ENCODE results near the gene SDS. TPM values are rescaled to one million over a fixed set of nuclear protein-coding genes. Genes with fewer than 3 reads are reported as not detected.

Gene SDS
- total and polyA plus RNA-seq, 2 of the 8 experiments (the other 6 are each of a cell fraction or from before 2014, with no cell fraction given): 0.21 TPM; not detected in 1

GRCh38 chr12:113373969-113374368 lies 29.7 kb downstream of the SDS start:
- Histone ChIP-seq H3K4me1 (replicated peaks in 1 of 4; ENCODE audit: control insufficient read depth in 3 of 4, insufficient read depth in 4 of 4, low read length in 3 of 4) (no peaks in the 10 kb centered on the region), H3K9ac (replicated peaks in 1 of 4; ENCODE audit: extremely low read depth in 1 of 4, low read depth in 3 of 4, low read length in 3 of 4) (no peak overlapping the region; a peak in 1 of 7 replicates), H3K27me3 (replicated peaks in 1 of 4; ENCODE audit: control insufficient read depth in 3 of 4, extremely low read depth in 1 of 4, insufficient read depth in 3 of 4, low read length in 3 of 4) (no peaks in the 10 kb centered on the region), H4K91ac (replicated peaks; ENCODE audit: insufficient read length, low read length) (no peak overlapping the region), H2AFZ (ENCODE audit: low read length) (no peak overlapping the region), H3K27ac (ENCODE audit: low read depth, low read length) (no peak overlapping the region), H3K56ac (replicated peaks; ENCODE audit: insufficient read length, low read depth, low read length) (no peak overlapping the region), H2AK5ac (ENCODE audit: low read depth, low read length) (no peak overlapping the region), H3K79me1 (ENCODE audit: low read depth, low read length) (peaks cover 4% of the 10 kb centered on the region; the same call in 1 of the 2 replicates), H3K23ac (ENCODE audit: insufficient read length) (no peak overlapping the region), H3K23me2 (ENCODE audit: low read depth, low read length) (peaks cover 5% of the 10 kb centered on the region; the same call in 1 of the 2 replicates), H4K20me1 (replicated peaks in 1 of 2; ENCODE audit: control insufficient read depth in 1 of 2, insufficient read depth in 2 of 2, low read length in 2 of 2) (peaks cover 0 to 7% of the 10 kb centered on the region in 2 experiments), H3K4ac (replicated peaks; ENCODE audit: insufficient read length, low read depth, low read length) (no peak overlapping the region), H2BK15ac (ENCODE audit: low read length) (no peak overlapping the region), H2BK12ac (ENCODE audit: low read depth, low read length) (no peak overlapping the region), H3K14ac (ENCODE audit: insufficient read length) (no peak overlapping the region), H2BK20ac (ENCODE audit: low read length) (no peak overlapping the region), H3K36me3 (ENCODE audit: control insufficient read depth in 2 of 4, insufficient read depth in 4 of 4, low read length in 3 of 4) (peaks cover 0 to 7% (median 0%) of the 10 kb centered on the region in 4 experiments; a peak in 5 of 8 replicates), H3K79me2 (ENCODE audit: control insufficient read depth in 1 of 2, insufficient read depth in 2 of 2, low read length in 2 of 2) (no peaks in the 10 kb centered on the region), H4K8ac (ENCODE audit: extremely low read depth, insufficient read depth, low read length) (no peak overlapping the region), H3K9me3 (ENCODE audit: insufficient read depth in 2 of 2, low read depth in 1 of 2, low read length in 1 of 2) (no peaks in the 10 kb centered on the region), H2BK5ac (ENCODE audit: low read depth, low read length) (no peak overlapping the region), H3K4me2 (ENCODE audit: insufficient read depth in 1 of 2, low read depth in 2 of 2, low read length in 2 of 2) (no peak overlapping the region), H3K18ac (ENCODE audit: extremely low read depth, low read length) (no peak overlapping the region), H3K4me3 (ENCODE audit: extremely low read depth in 1 of 4, insufficient read depth in 2 of 4, low read depth in 3 of 4, low read length in 4 of 4) (no peak overlapping the region), H4K5ac (ENCODE audit: insufficient read length, low read depth, low read length) (no peak overlapping the region), H2BK120ac (replicated peaks; ENCODE audit: low read depth, low read length) (no peak overlapping the region)
- POLR2A ChIA-PET (ENCODE audit: partially characterized antibody): no interaction called here
- FAIRE-seq (no peak), DNase-seq (ENCODE audit: low read depth in 1 of 2, low spot score in 2 of 2) (no peak)
- CTCF ChIA-PET (ENCODE audit: partially characterized antibody): interaction anchor here (1.2 kb wide), 1 partner anchor 14 kb away, joined by 3 read pairs; no protein-coding TSS in a partner anchor
- 86% methylated on average over 3 of the region's 3 CpGs; no CpG with 5 or more reads in 1 of the 2 experiments for WGBS, 2 experiments (ENCODE audit: extremely low coverage in 1 of 2, insufficient coverage in 1 of 2, insufficient read length in 1 of 2, insufficient replicate concordance in 2 of 2, low coverage in 1 of 2, low lambda C conversion rate in 2 of 2, missing lambda C conversion rate in 1 of 2)
- TF ChIP-seq GTF2F1 (IDR thresholded peaks at IDR 0.05; ENCODE audit: borderline replicate concordance, low read depth, low read length): no peak
- TF ChIP-seq SP2 (IDR thresholded peaks at IDR 0.05; ENCODE audit: low read length): no peak
- no peak for TF ChIP-seq CBX5 (IDR thresholded peaks at IDR 0.05; ENCODE audit: low read depth, low read length)
- TF ChIP-seq POLR2AphosphoS5 (IDR thresholded peaks at IDR 0.05; ENCODE audit: low read depth, low read length): no peak
- TF ChIP-seq ZNF274 (IDR thresholded peaks at IDR 0.05; ENCODE audit: borderline replicate concordance, extremely low read depth, low read length): no peak
